Esophagus squamous epithelium (tissue), 5 donors: ENCODE data around the gene NHLH1. TPM values are rescaled to one million over a fixed set of nuclear protein-coding genes. Genes with fewer than 3 reads are reported as not detected.

ENCODE experiments used
- DNase-seq: peaks from one replicate; lab custom pipeline; 2025; lab: John Stamatoyannopoulos, UW
- H3K27ac ChIP-seq, 4 donors: fragments of 200-600 bp; sonication (generic); one replicate each; pipeline ENCODE4 v1.5.1; 2016 to 2019; ENCODE audit warnings: mild to moderate bottlenecking in 1 of 4
- H3K27me3 ChIP-seq, 4 donors: fragments of 200-600 bp; sonication (generic); 1 replicate in 3 of 4; 2 replicates in 1 of 4; pipeline versions ENCODE4 v1.5.1 to v1.6.0; 2017 to 2021; ENCODE audit warnings: antibody characterized with exemption in 1 of 4
- H3K36me3 ChIP-seq, 3 donors: fragments of 200-600 bp; sonication (generic); one replicate each; pipeline ENCODE4 v1.5.1; 2016 to 2019
- H3K4me1 ChIP-seq, 3 donors: fragments of 200-600 bp; sonication (generic); one replicate each; pipeline ENCODE4 v1.5.1; 2017 to 2019
- H3K4me3 ChIP-seq, 4 donors: fragments of 200-600 bp; sonication (generic); 1 replicate in 3 of 4; 2 replicates in 1 of 4; pipeline ENCODE4 v1.5.1; 2016 to 2019; ENCODE audit warnings: mild to moderate bottlenecking in 2 of 4, moderate library complexity in 1 of 4
- H3K9me3 ChIP-seq, 3 donors: fragments of 200-600 bp; sonication (generic); one replicate each; pipeline ENCODE4 v1.5.1; 2016 to 2019
- POLR2A ChIP-seq, 4 donors: fragments of 450-650 bp; IDR thresholded peaks; one replicate each; pipeline ENCODE4 v1.6.1; 2017; ENCODE audit warnings: antibody characterized with exemption in 4 of 4, mild to moderate bottlenecking in 4 of 4, moderate library complexity in 3 of 4
- WGBS, 2 donors: methylation state at CpG; one replicate each; pipeline ENCODE4 v1.1.5; 2018; 5-methylcytosine and 5-hydroxymethylcytosine counted together
- intact Hi-C: fragments of 100-400 bp; cut with DNase I; formaldehyde crosslinking; loops from one replicate; pipeline ENCODE4 v1.15.0; 2022
- total RNA-seq, 4 donors: library from RNA; depleted of rRNA; stranded (reverse); fragments of >200 nt; gene quantifications; one replicate each; pipeline ENCODE4 v1.1.0, GENCODE V29; 2016
- TF ChIP-seq, protein P1 (sequence below), 6 experiments: fragments of 450-650 bp in 4 of 6; fragments of 200-600 bp in 2 of 6; sonication (generic) in 2 of 6; IDR thresholded peaks; one replicate each; pipeline ENCODE4 v1.5.1; 2016 to 2019; ENCODE audit warnings: antibody characterized with exemption in 6 of 6, mild to moderate bottlenecking in 4 of 6, moderate library complexity in 4 of 6
- donor health status: DM: yes; HTN: yes; CAD: no.

The NHLH1 gene
- total RNA-seq, 4 donors from 2014 or later: 0.19 TPM; not detected in 3

DNA sequence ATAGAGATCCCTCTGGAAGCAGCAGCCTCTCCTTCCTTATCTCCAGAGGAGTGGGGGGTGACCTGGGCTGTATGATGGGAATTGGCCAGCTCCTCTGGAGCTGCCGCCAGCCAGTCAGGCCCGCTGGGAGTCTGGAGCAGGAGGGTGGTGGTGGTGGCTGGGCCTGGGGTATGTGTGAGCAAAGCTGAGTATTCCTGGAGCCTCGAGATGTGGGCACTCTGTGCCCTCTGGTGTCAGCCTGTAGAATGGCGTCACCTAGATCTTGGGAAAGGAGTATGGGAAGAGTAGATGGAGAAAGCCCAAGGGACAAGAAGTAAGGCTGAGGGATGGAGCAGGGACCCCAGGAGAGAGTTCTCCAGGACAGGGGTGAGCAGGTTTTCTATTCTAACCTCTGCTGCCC lies 49.5 kb downstream of the NHLH1 start:
- no peak for TF ChIP-seq POLR2A (IDR thresholded peaks at IDR 0.05)
- TF ChIP-seq, protein P1, sequence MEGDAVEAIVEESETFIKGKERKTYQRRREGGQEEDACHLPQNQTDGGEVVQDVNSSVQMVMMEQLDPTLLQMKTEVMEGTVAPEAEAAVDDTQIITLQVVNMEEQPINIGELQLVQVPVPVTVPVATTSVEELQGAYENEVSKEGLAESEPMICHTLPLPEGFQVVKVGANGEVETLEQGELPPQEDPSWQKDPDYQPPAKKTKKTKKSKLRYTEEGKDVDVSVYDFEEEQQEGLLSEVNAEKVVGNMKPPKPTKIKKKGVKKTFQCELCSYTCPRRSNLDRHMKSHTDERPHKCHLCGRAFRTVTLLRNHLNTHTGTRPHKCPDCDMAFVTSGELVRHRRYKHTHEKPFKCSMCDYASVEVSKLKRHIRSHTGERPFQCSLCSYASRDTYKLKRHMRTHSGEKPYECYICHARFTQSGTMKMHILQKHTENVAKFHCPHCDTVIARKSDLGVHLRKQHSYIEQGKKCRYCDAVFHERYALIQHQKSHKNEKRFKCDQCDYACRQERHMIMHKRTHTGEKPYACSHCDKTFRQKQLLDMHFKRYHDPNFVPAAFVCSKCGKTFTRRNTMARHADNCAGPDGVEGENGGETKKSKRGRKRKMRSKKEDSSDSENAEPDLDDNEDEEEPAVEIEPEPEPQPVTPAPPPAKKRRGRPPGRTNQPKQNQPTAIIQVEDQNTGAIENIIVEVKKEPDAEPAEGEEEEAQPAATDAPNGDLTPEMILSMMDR (IDR thresholded peaks at IDR 0.05): peak in 5 of 6 experiments; percentile 26 to 74 (median 44)
- Histone ChIP-seq H3K4me3 (no peak overlapping the region), H3K27ac (no peak overlapping the region), H3K4me1 (peaks cover 7 to 40% (median 14%) of the 10 kb centered on the region in 3 donors), H3K27me3 (no peaks in the 10 kb centered on the region), H3K9me3 (no peaks in the 10 kb centered on the region), H3K36me3 (peaks cover 0 to 58% (median 10%) of the 10 kb centered on the region in 3 donors)
- no peak for DNase-seq
- WGBS, 2 donors: 26 to 40% methylated on average over 3 to 4 of the region's 4 CpGs
- intact Hi-C loops: no loop called here

DNA sequence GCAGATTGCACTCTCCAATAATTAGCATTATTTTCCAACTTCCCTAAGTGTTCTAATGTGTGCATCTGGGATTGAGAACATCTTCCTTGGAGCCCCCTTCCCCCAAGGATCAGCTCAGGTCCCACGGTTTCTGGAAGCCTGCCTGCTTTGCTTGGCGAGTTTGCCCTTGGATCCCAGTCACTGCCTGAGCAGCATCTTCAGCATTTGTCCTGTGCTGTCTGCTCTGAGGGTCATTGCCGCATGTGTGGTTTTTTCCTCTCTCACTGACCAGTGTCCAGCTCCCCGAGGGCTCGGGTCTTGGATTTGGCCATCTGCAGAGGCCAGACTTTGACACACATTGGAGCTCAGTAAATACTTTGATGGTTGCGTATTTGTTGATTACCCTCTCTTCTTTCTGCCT lies 51.6 kb downstream of the NHLH1 start:
- no peak for DNase-seq
- H3K9me3 ChIP-seq: no peaks in the 10 kb centered on the region
- peaks cover 7 to 28% (median 14%) of the 10 kb centered on the region in 3 donors for H3K4me1 ChIP-seq
- intact Hi-C loops: no loop called here
- no peak overlapping the region for H3K4me3 ChIP-seq
- TF ChIP-seq, protein P1 (IDR thresholded peaks at IDR 0.05): no peak
- TF ChIP-seq POLR2A (IDR thresholded peaks at IDR 0.05): no peak
- H3K36me3 ChIP-seq: peaks cover 0 to 79% (median 10%) of the 10 kb centered on the region in 3 donors
- H3K27ac ChIP-seq: no peak overlapping the region
- 78 to 89% methylated on average over 5 to 6 of the region's 6 CpGs for WGBS, 2 donors
- H3K27me3 ChIP-seq: no peaks in the 10 kb centered on the region

DNA sequence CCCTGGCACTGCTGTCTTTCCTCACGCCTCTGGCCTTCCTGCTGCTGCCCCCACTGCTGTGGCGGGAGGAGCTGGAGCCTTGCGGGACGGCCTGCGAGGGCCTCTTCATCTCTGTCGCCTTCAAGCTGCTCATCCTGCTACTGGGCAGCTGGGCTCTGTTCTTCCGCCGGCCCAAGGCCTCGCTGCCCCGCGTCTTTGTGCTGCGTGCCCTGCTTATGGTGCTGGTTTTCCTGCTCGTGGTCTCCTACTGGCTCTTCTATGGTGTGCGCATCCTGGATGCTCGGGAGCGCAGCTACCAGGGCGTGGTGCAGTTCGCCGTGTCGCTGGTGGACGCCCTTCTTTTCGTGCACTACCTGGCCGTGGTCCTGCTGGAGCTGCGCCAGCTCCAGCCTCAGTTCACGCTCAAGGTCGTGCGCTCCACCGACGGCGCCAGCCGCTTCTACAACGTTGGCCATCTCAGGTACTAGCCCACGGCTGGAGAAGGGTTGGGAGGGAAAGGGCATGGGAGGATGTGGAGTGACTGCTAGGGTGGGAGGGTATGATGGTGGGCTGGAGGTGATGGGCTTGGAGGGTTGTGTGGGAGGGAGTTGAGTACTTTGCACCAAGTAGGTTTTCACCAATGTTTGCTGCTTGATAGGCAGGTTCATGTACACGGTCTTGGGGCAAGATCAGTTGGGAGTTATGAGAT lies 52.4 kb downstream of the NHLH1 start:
- no peak for DNase-seq
- WGBS, 2 donors: 87 to 94% methylated on average over 10 to 14 of the region's 34 CpGs

DNA sequence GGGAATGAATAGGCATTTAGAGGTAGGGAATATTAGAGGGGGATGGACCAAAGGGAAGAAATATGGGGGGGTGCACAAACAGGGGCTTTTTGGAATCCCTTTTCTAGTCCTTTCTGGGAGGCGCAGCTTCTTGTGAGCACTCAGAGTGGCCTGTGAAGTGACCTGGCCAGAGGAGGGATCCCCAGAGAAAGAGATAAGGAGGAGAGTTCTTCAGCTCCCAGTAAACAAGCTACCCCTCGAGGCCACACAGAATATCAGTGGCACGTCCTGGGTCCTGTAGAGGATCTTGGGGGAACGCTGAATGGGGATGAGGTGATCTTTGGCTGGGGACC lies 52.9 kb downstream of the NHLH1 start:
- Histone ChIP-seq H3K36me3 (peaks cover 0 to 92% (median 19%) of the 10 kb centered on the region in 3 donors), H3K9me3 (no peaks in the 10 kb centered on the region), H3K4me1 (peaks cover 0 to 15% (median 8%) of the 10 kb centered on the region in 3 donors), H3K27ac (no peak overlapping the region), H3K27me3 (no peaks in the 10 kb centered on the region), H3K4me3 (no peak overlapping the region)
- 85 to 86% methylated on average over 2 to 4 of the region's 4 CpGs for whole genome bisulfite sequencing, 2 donors
- intact Hi-C loops: no loop called here
- no peak for DNase-seq
- TF ChIP-seq, protein P1 (IDR thresholded peaks at IDR 0.05): no peak
- no peak for TF ChIP-seq POLR2A (IDR thresholded peaks at IDR 0.05)

More for the DNA sequence above, 52.4 kb downstream of the NHLH1 start:
- Histone ChIP-seq H3K9me3 (no peaks in the 10 kb centered on the region), H3K27ac (no peak overlapping the region), H3K4me3 (no peak overlapping the region), H3K27me3 (no peaks in the 10 kb centered on the region), H3K4me1 (peaks cover 4 to 20% (median 9%) of the 10 kb centered on the region in 3 donors), H3K36me3 (peaks cover 0 to 87% (median 16%) of the 10 kb centered on the region in 3 donors)
- TF ChIP-seq, protein P1 (IDR thresholded peaks at IDR 0.05): no peak
- TF ChIP-seq POLR2A (IDR thresholded peaks at IDR 0.05): no peak
- intact Hi-C loops: no loop called here
